Spinal cord (tissue), 10 donors: ENCODE results near the gene IL3RA. TPM values are rescaled to one million over a fixed set of nuclear protein-coding genes. Genes with fewer than 3 reads are reported as not detected.
"Not testable (repeated sequence)": the region's sequence is repeated elsewhere in the genome, so short reads cannot be mapped to it uniquely, and the experiment has no call there.

ENCODE experiments used
- DNase-seq, 6 donors: peaks; one replicate each; pipeline versions ENCODE4 v3.0.0 to v3.0.0-alpha.2; 2013 to 2015; ENCODE audit warnings: low spot score in 6 of 6, low read depth in 4 of 6
- H3K27ac ChIP-seq: one replicate; pipeline ENCODE4 v1.5.1; 2013; ENCODE audit warnings: low read depth, low read length, control low read depth
- H3K27me3 ChIP-seq: one replicate; pipeline ENCODE4 v1.6.1; 2013; ENCODE audit warnings: low read length; ENCODE audit not compliant: control insufficient read depth, insufficient read depth
- H3K36me3 ChIP-seq: one replicate; pipeline ENCODE4 v1.6.1; 2013; ENCODE audit warnings: low read length; ENCODE audit not compliant: control insufficient read depth, insufficient read depth
- H3K4me1 ChIP-seq: one replicate; pipeline ENCODE4 v1.6.1; 2013; ENCODE audit warnings: low read length; ENCODE audit not compliant: control insufficient read depth, insufficient read depth
- H3K4me3 ChIP-seq: one replicate; pipeline ENCODE4 v1.5.1; 2013; ENCODE audit warnings: low read depth, low read length, control low read depth
- H3K9me3 ChIP-seq: one replicate; pipeline ENCODE4 v1.6.1; 2013; ENCODE audit warnings: low read length; ENCODE audit not compliant: control insufficient read depth, insufficient read depth
- WGBS: methylation state at CpG from one replicate; pipeline ENCODE4 v1.1.5; 2013; ENCODE audit warnings: missing lambda C conversion rate; ENCODE audit not compliant: insufficient coverage; 5-methylcytosine and 5-hydroxymethylcytosine counted together
- polyA plus RNA-seq, 2 donors: library from polyadenylated mRNA; unstranded; fragments of 120-200 nt; gene quantifications; one replicate each; pipeline ENCODE4 v1.2.1, GENCODE V29; 2013; ENCODE audit not compliant: insufficient read length in 2 of 2
- total RNA-seq, 2 donors: library from RNA; depleted of rRNA in 1 of 2; stranded (reverse); fragments of 120-200 nt in 1 of 2; fragments of >200 nt in 1 of 2; gene quantifications; one replicate each; pipeline versions ENCODE4 v1.2.3 to v1.2.4, GENCODE V29; 2013 to 2014
- donor health status: healthy.

IL3RA gene
- total and polyA plus RNA-seq, 4 donors, result 3.8 to 30.0 (median 12.5) TPM

- H3K4me1 ChIP-seq, result peaks cover 6% of the 10 kb centered on the region
- H3K9me3 ChIP-seq, result no peaks in the 10 kb centered on the region
- no peak overlapping the region for H3K27ac ChIP-seq
- DNase-seq, result no peak
- peaks cover 45% of the 10 kb centered on the region for H3K36me3 ChIP-seq
- no peak overlapping the region for H3K4me3 ChIP-seq
- H3K27me3 ChIP-seq, result no peaks in the 10 kb centered on the region
- WGBS, result 94% methylated on average over 9 of the region's 11 CpGs
These were observed 17.7 kb downstream of the IL3RA start for GRCh38 chrX:1354036-1355019.

- Histone ChIP-seq H3K27me3 (no peaks in the 10 kb centered on the region), H3K4me1 (peaks cover 6% of the 10 kb centered on the region), H3K9me3 (no peaks in the 10 kb centered on the region), H3K36me3 (peaks cover 50% of the 10 kb centered on the region), H3K4me3 (no peak overlapping the region), H3K27ac (peak overlapping the region; percentile 19)
- no peak for DNase-seq
- 35% methylated on average over 9 of the region's 11 CpGs for WGBS
These were observed 18.8 kb downstream of the IL3RA start for GRCh38 chrX:1355131-1356046.

GRCh38 chrX:1357993-1358392 is 21.4 kb downstream of the IL3RA start:
- Histone ChIP-seq H3K4me1 (peaks cover 6% of the 10 kb centered on the region), H3K4me3 (no peak overlapping the region), H3K27ac (no peak overlapping the region), H3K36me3 (peaks cover 63% of the 10 kb centered on the region), H3K27me3 (no peaks in the 10 kb centered on the region), H3K9me3 (no peaks in the 10 kb centered on the region)
- no peak for DNase-seq
- 100% methylated on average over 6 of the region's 10 CpGs for WGBS

GRCh38 chrX:1358793-1359476 is 22.4 kb downstream of the IL3RA start:
- 77% methylated on average over 4 of the region's 6 CpGs for WGBS
- no peaks in the 10 kb centered on the region for H3K27me3 ChIP-seq
- no peaks in the 10 kb centered on the region for H3K9me3 ChIP-seq
- H3K36me3 ChIP-seq, result peaks cover 71% of the 10 kb centered on the region
- no peak overlapping the region for H3K27ac ChIP-seq
- DNase-seq, result no peak
- H3K4me3 ChIP-seq, result no peak overlapping the region
- H3K4me1 ChIP-seq, result peaks cover 6% of the 10 kb centered on the region

- WGBS, result 67% methylated on average over 4 of the region's 4 CpGs
These were observed 22.9 kb downstream of the IL3RA start for GRCh38 chrX:1359477-1359873.

GRCh38 chrX:1360171-1360570 is 23.6 kb downstream of the IL3RA start:
- no peak for DNase-seq
- H3K4me1 ChIP-seq, result peaks cover 6% of the 10 kb centered on the region
- peaks cover 76% of the 10 kb centered on the region for H3K36me3 ChIP-seq
- H3K9me3 ChIP-seq, result no peaks in the 10 kb centered on the region
- H3K27ac ChIP-seq, result no peak overlapping the region
- no peak overlapping the region for H3K4me3 ChIP-seq
- H3K27me3 ChIP-seq, result no peaks in the 10 kb centered on the region
- 79% methylated on average over 2 of the region's 2 CpGs for WGBS

More at GRCh38 chrX:1359477-1359873, 22.9 kb downstream of the IL3RA start:
- Histone ChIP-seq H3K9me3 (no peaks in the 10 kb centered on the region), H3K4me1 (peaks cover 6% of the 10 kb centered on the region), H3K27me3 (no peaks in the 10 kb centered on the region), H3K4me3 (no peak overlapping the region), H3K27ac (no peak overlapping the region), H3K36me3 (peaks cover 74% of the 10 kb centered on the region)
- DNase-seq, result no peak

GRCh38 chrX:1361275-1361674 is 24.7 kb downstream of the IL3RA start:
- DNase-seq, result no peak

GRCh38 chrX:1361910-1362309 is 25.3 kb downstream of the IL3RA start:
- Histone ChIP-seq H3K27me3 (no peaks in the 10 kb centered on the region), H3K27ac (no peak overlapping the region), H3K9me3 (no peaks in the 10 kb centered on the region), H3K36me3 (peaks cover 69% of the 10 kb centered on the region), H3K4me3 (no peak overlapping the region), H3K4me1 (no peaks in the 10 kb centered on the region)
- DNase-seq, result no peak
- WGBS, result 88% methylated on average over 2 of the region's 2 CpGs

More at GRCh38 chrX:1361275-1361674, 24.7 kb downstream of the IL3RA start:
- H3K27me3 ChIP-seq, result no peaks in the 10 kb centered on the region
- 83% methylated on average over 9 of the region's 12 CpGs for WGBS
- H3K27ac ChIP-seq, result no peak overlapping the region
- peaks cover 69% of the 10 kb centered on the region for H3K36me3 ChIP-seq
- no peak overlapping the region for H3K4me3 ChIP-seq
- H3K4me1 ChIP-seq, result no peaks in the 10 kb centered on the region
- H3K9me3 ChIP-seq, result no peaks in the 10 kb centered on the region

GRCh38 chrX:1366363-1366762 is 29.8 kb downstream of the IL3RA start:
- H3K27ac ChIP-seq, H3K4me1 ChIP-seq, H3K4me3 ChIP-seq, DNase-seq, H3K27me3 ChIP-seq, H3K9me3 ChIP-seq: not testable (repeated sequence)
- WGBS, result no CpG with 5 or more reads among the region's 63 CpGs
- peaks cover 37% of the 10 kb centered on the region for H3K36me3 ChIP-seq
